HG02610 (cell line): ENCODE results near the gene GNAZ.

Experiments used
- ATAC-seq: cut with Tn5 transposase; IDR thresholded peaks from one replicate; pipeline ENCODE4 v1.9.1; 2021; ENCODE audit warnings: mild to moderate bottlenecking, moderate library complexity; ENCODE audit not compliant: unreplicated experiment

The GNAZ gene

GRCh38 chr22:23063539-23064380, 6.6 kb upstream of the GNAZ start:
- ATAC-seq: no peak

GRCh38 chr22:23064381-23065068, 5.8 kb upstream of the GNAZ start:
- no peak for ATAC-seq

- ATAC-seq: no peak
Observed at GRCh38 chr22:23065069-23065451, 5.3 kb upstream of the GNAZ start.

- ATAC-seq: no peak
Observed at GRCh38 chr22:23065495-23066122, 4.7 kb upstream of the GNAZ start.

GRCh38 chr22:23066200-23067022, 3.9 kb upstream of the GNAZ start:
- no peak for ATAC-seq

- no peak for ATAC-seq
Observed at GRCh38 chr22:23067023-23067650, 3.2 kb upstream of the GNAZ start.

GRCh38 chr22:23067691-23068090, 2.6 kb upstream of the GNAZ start:
- ATAC-seq: no peak

GRCh38 chr22:23068096-23068831, 2.1 kb upstream of the GNAZ start:
- ATAC-seq: no peak

GRCh38 chr22:23068832-23069385, 1.4 kb upstream of the GNAZ start:
- ATAC-seq: no peak

GRCh38 chr22:23069502-23070357, 589 bp upstream of the GNAZ start:
- peak; percentile 77 for ATAC-seq

- ATAC-seq: no peak
Observed at GRCh38 chr22:23071230-23072076, 1.1 kb downstream of the GNAZ start.

- ATAC-seq: no peak
Observed at GRCh38 chr22:23072077-23072910, 2.0 kb downstream of the GNAZ start.

- no peak for ATAC-seq
Observed at GRCh38 chr22:23072911-23073491, 2.7 kb downstream of the GNAZ start.

- ATAC-seq: no peak
Observed at GRCh38 chr22:23073526-23074229, 3.4 kb downstream of the GNAZ start.

GRCh38 chr22:23074451-23074850, 4.1 kb downstream of the GNAZ start:
- ATAC-seq: no peak

GRCh38 chr22:23075050-23075449, 4.7 kb downstream of the GNAZ start:
- no peak for ATAC-seq
